ENCODE measurements around the gene MAP2K3.
"Not testable (repeated sequence)": the region's sequence is repeated elsewhere in the genome, so short reads cannot be mapped to it uniquely, and the experiment has no call there.

MAP2K3 gene

GRCh38 chr17:21350495-21350894, 66.0 kb downstream of the MAP2K3 start:
- DNase-seq (ENCODE audit: low read depth, low spot score) = not testable (repeated sequence)

DNA sequence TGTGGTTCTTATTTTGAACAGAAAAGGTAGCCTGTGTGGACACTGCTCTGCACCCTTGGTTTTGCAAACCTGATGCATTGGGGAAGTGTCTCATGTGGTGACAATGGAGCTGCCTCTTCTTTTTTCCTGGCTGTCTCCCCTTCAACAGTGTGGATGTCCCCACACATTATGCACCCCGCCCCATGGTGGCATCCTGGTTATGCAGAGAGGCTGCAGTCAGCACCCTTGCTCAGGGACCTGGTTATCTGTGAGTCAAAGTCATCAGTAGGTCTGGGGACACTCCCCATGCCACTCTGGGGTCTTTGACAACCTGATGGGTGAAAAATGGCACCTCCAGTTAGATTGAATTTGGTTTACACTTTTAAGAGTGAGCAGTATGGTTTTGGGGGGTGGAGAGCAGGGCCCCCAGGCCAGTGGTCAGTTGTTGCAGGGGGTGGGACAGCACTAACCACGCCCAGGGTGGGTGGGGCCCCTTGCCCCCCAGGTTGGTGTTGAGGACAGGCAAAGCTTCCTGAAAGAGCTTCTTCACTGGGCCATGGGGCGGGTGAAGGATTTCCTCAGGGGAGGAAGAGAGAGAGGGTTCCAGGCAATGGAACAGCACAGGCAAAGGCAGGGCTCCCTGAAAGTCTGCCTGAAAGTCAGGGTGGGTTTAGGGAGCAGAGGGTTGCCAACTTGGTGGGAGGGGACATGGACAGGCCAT, 67.0 kb downstream of the MAP2K3 start:
- DNase-seq (ENCODE audit: low read depth, low spot score) = no peak

DNA sequence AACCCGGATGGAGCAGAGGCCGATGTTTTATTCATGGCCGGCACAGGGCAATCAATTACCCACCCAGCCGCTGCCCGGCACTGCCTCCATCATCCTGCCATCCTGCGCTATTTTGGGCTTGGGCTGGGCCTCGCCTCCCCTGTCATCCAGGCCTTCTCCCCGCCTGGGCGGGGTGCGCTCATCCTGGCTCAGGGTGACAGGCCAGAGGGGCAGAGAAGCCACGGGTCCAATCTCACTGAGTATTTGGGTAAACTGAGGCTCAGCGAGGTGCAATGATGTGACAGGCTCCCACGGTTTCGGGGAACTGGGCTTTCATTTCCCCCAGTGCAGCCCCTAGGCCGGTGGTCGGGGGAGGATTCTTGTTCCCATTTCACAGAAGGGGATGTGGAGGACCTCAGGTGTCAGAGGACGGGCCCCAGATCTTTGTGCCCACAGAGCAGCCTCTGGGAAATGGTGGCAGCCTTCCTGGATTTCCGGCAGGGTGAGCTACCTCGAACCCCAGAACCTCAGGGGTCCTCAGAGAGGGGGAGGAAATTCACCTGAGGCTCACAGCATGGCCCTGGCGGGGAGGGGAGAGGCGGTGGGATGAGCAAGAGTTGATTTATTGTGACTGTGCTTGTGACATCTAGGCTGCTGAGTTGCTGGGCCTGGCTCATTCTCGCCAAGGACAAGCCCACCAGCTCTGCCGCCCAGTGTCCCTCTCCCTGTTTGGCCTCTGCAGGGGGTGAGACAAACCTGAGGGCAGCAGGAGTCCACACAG, 67.9 kb downstream of the MAP2K3 start:
- no peak for DNase-seq (ENCODE audit: low read depth, low spot score)

- DNase-seq (ENCODE audit: low read depth, low spot score) = no peak
These were observed 68.4 kb downstream of the MAP2K3 start for GRCh38 chr17:21352981-21353265.

- no peak for DNase-seq (ENCODE audit: low read depth, low spot score)
These were observed 69.0 kb downstream of the MAP2K3 start for GRCh38 chr17:21353326-21354010.

GRCh38 chr17:21354796-21355385, 70.4 kb downstream of the MAP2K3 start:
- no peak for DNase-seq (ENCODE audit: low read depth, low spot score)

DNA sequence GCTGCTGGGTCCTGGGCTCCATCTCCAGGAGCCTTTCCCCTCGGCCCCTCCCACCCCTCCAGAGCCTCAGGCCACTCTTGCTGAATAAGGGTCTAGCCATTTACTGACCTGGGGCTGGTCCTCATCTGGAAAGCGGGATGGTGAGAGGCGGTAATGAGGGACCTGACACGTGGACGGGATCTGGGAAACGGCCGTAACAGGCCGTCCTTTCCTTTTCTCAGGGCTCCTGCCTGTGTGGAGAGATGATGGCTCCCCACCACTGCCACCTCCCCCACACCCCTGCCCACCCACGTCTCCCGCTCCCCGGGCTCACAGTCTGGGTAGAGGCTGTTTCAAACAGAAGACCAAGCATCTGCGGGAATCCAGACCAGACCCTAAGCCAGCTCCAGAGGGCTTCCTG, 71.1 kb downstream of the MAP2K3 start:
- no peak for DNase-seq (ENCODE audit: low read depth, low spot score)

DNA sequence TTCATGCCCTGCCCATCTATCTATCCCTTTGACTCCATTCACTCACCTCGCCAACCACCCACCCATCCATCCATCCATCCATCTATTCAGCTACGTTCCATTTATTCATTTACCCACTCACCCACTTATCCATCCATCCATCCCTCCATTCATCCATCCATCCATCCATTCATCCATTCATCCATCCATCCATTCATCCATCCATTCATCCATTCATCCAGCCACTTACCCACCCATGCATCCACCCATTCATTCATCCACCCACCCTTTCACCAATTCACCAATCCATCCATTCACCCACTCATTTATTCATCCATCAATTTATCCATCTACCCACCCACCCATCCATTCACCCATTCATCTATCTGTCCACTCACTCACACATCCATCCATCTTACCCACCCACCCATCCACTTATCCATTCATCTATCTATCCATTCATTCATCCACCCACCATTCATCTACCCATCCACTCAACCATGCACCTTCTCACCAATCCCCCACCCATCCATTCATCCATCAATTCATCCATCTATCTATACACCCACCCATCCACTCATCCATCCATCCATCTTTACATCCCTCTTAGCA, 72.1 kb downstream of the MAP2K3 start:
- no peak for DNase-seq (ENCODE audit: low read depth, low spot score)

- DNase-seq (ENCODE audit: low read depth, low spot score) = no peak
These were observed 72.8 kb downstream of the MAP2K3 start for GRCh38 chr17:21357281-21357680.

- no peak for DNase-seq (ENCODE audit: low read depth, low spot score)
These were observed 73.5 kb downstream of the MAP2K3 start for GRCh38 chr17:21357696-21358656.

GRCh38 chr17:21358682-21359482, 74.4 kb downstream of the MAP2K3 start:
- no peak for DNase-seq (ENCODE audit: low read depth, low spot score)

DNA sequence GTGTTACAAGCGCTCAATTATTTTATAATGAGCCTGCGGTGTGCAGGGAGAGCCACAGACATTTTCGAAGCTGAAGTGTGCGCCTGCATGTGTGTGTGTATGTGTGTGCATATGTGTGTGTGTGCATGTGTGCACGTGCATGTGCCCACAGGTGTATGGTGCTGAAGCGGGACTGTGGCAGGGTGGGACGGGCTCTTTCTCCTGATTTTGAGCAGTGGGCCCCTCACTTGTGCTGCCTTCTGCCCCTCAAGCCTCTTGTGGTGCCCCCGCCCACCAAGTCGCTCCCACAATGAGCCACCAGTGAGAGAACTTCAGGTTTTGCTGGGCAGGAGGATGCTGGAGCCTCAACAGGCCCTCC, 75.0 kb downstream of the MAP2K3 start:
- DNase-seq (ENCODE audit: low read depth, low spot score) = no peak

DNA sequence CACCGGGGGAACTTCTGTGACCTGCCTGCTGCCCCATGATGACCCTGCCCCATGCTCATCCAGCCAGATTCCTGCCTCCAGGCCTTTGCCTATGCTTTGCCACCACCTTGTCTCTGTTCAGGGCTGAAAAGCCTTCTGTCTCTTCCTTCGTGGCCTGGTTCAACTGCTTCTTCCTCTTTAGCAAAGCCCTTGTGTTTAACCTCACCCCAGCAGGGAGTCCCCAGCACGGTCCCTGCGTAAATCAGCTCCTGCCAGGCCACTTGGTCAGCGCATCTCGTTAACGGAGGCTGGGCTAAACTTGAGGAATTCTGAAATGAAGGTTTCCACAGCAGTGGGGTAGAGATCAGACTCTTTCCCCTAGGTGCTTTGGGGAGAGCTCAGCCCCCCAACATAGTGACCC, 75.5 kb downstream of the MAP2K3 start:
- no peak for DNase-seq (ENCODE audit: low read depth, low spot score)

- no peak for DNase-seq (ENCODE audit: low read depth, low spot score)
These were observed 76.7 kb downstream of the MAP2K3 start for GRCh38 chr17:21361020-21361809.

DNA sequence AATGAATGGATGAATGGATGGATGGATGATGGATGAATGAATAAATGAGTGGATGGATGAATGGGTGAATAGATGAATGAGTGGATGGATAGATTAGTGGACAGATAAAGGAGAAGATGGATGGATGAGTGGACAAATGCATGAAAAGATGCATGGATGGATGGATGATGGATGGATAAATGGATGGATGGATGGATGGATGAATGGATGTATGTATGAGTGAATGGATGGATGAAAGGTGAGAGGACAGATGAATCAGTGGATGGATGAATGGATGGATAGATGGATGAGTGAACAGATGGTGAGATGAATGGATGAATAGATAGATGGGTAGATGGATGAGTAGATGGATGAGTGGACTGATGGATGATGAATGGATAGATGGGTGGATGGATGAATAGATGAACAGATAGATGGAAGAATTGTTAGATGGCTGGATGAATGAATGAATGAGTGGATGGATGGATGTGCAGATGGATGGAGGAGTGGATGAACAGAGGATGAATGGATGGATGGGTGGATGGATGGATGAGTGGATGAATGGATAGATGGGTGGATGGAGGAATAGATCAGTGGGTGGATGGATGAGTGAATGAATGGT, 77.9 kb downstream of the MAP2K3 start:
- DNase-seq (ENCODE audit: low read depth, low spot score) = no peak

DNA sequence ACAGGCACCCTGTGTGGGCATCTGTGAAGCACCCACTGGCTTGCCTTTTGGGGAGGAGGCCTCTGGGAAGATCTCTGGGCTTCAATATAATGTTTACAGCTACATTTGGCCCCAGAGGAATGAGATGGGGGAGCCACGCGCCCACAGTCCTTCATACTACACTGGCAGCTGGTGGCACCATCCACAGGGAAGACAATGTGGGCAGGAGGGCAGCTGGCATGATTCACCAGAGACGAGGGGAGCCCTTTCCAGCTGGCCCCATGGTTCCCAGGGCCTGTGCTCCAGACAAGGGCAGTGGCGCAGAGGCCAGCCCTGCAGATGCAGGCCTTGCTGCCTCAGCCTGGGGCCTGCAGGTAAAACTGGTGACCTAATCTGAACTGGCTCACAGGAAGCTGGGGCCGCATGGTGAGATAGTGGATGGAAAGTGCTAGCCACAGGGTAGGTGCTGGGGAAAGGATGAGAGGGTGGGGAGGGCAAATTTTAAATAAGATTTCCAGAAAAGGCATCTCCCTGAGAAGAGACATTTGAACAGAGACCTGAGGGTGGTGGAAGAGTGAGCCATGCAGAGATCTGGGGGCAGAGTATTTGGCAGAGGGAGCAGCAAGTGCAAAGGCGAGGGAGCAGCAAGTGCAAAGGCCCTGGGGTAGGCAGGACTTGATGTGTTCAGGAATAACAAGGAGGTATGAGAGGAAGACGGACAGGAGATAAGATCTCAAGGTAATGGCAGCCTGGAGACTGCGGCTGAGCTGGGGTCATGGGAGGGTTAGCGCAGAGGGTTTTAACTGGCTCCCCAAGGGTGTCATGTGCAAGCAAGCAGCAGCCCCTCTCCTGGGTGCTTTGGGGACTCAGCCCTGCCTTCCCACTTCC, 79.5 kb downstream of the MAP2K3 start:
- DNase-seq (ENCODE audit: low read depth, low spot score) = no peak
